SK-N-SH (cell line): Measurements from ENCODE around the gene MIOX. TPM values are rescaled to one million over a fixed set of nuclear protein-coding genes. Genes with fewer than 3 reads are reported as not detected.

Source experiments
- CTCF ChIA-PET: fragments of 300-600, 350-600 bp; formaldehyde crosslinking; extraction: SDS; loops from one replicate; lab custom pipeline; 2021; lab: Yijun Ruan, JAX
- POLR2A ChIA-PET: fragments of 350-600 bp; sonication (Branson Sonifier 250); formaldehyde crosslinking; extraction: SDS; loops from one replicate; lab custom pipeline; 2020; ENCODE audit warnings: antibody characterized with exemption, inconsistent platforms; lab: Yijun Ruan, JAX
- DNase-seq: peaks from one replicate; pipeline ENCODE4 v3.0.0; 2012
- H2AFZ ChIP-seq: fragments of 200-600 bp; sonication (generic); 2 replicates; pipeline ENCODE4 v1.8.1; 2016; ENCODE audit warnings: antibody characterized with exemption, mild to moderate bottlenecking, low read depth
- H3F3A ChIP-seq: fragments of 200-600 bp; sonication (generic); replicated peaks from 2 replicates; pipeline ENCODE3; 2016; ENCODE audit warnings: antibody characterized with exemption, mild to moderate bottlenecking; ENCODE audit not compliant: insufficient read depth
- H3K27ac ChIP-seq, 2 experiments: fragments of 200-500 bp in 1 of 2; fragments of 200-600 bp in 1 of 2; sonication (Bioruptor generic) in 1 of 2; sonication (generic), shearing (Covaris generic) in 1 of 2; 2 replicates each; pipeline versions ENCODE4 v1.5.1 to v1.6.1; 2014 to 2016; ENCODE audit warnings: low read depth in 2 of 2, inconsistent platforms in 1 of 2, low read length in 1 of 2, mild to moderate bottlenecking in 1 of 2, mixed read lengths in 1 of 2
- H3K27me3 ChIP-seq: fragments of 200-600 bp; sonication (generic), shearing (Covaris generic); 2 replicates; pipeline ENCODE4 v1.6.1; 2016; ENCODE audit warnings: mixed run types; ENCODE audit not compliant: insufficient read depth
- H3K36me3 ChIP-seq, 2 experiments: fragments of 200-500 bp in 1 of 2; fragments of 200-600 bp in 1 of 2; sonication (Bioruptor generic) in 1 of 2; sonication (generic) in 1 of 2; replicated peaks in 1 of 2; 2 replicates each; pipeline versions ENCODE3 to v1.5.1; 2014 to 2016; ENCODE audit warnings: low read length in 1 of 2, mild to moderate bottlenecking in 1 of 2; ENCODE audit not compliant: insufficient read depth in 2 of 2, control insufficient read depth in 1 of 2
- H3K4me1 ChIP-seq, 2 experiments: fragments of 200-500 bp in 1 of 2; fragments of 200-600 bp in 1 of 2; sonication (Bioruptor generic) in 1 of 2; sonication (generic), shearing (Covaris generic) in 1 of 2; 2 replicates each; pipeline versions ENCODE4 v1.5.1 to v1.6.1; 2014 to 2016; ENCODE audit warnings: low read depth in 1 of 2, low read length in 1 of 2, mixed run types in 1 of 2; ENCODE audit not compliant: insufficient read depth in 2 of 2, control insufficient read depth in 1 of 2
- H3K4me2 ChIP-seq: fragments of 200-600 bp; sonication (generic), shearing (Covaris generic); 2 replicates; pipeline ENCODE4 v1.6.1; 2017; ENCODE audit warnings: mixed run types
- H3K4me3 ChIP-seq, 2 experiments: fragments of 200-500 bp in 1 of 2; fragments of 200-600 bp in 1 of 2; sonication (Bioruptor generic) in 1 of 2; sonication (generic), shearing (Covaris generic) in 1 of 2; 2 replicates each; pipeline versions ENCODE4 v1.5.1 to v1.8.1; 2014 to 2016; ENCODE audit warnings: low read depth in 2 of 2, inconsistent platforms in 1 of 2, low read length in 1 of 2, mild to moderate bottlenecking in 1 of 2, mixed read lengths in 1 of 2, moderate library complexity in 1 of 2
- H3K79me2 ChIP-seq: fragments of 200-600 bp; sonication (generic); 2 replicates; pipeline ENCODE4 v1.8.1; 2017; ENCODE audit warnings: mild to moderate bottlenecking; ENCODE audit not compliant: insufficient read depth
- H3K9ac ChIP-seq: fragments of 200-600 bp; sonication (generic); 2 replicates; pipeline ENCODE4 v1.6.1; 2017; ENCODE audit warnings: mixed run types
- H3K9me2 ChIP-seq: fragments of 200-600 bp; sonication (generic); 2 replicates; pipeline ENCODE4 v1.6.1; 2017; ENCODE audit warnings: mixed run types
- H3K9me3 ChIP-seq: fragments of 200-600 bp; sonication (generic); 2 replicates; pipeline ENCODE4 v1.6.1; 2017; ENCODE audit warnings: mixed run types, mild to moderate bottlenecking, moderate library complexity
- H4K20me1 ChIP-seq: fragments of 200-600 bp; sonication (generic); 2 replicates; pipeline ENCODE4 v1.6.1; 2017; ENCODE audit warnings: mild to moderate bottlenecking, mixed run types; ENCODE audit not compliant: insufficient read depth
- FOSL2 ChIP-seq: IDR thresholded peaks from 2 replicates; pipeline ENCODE4 v1.4.0; 2012; ENCODE audit warnings: low read depth, mild to moderate bottlenecking, moderate library complexity, borderline replicate concordance
- JUND ChIP-seq: IDR thresholded peaks from 2 replicates; pipeline ENCODE4 v1.4.0; 2012
- MEF2A ChIP-seq: IDR thresholded peaks from 2 replicates; pipeline ENCODE4 v1.4.0; 2012; ENCODE audit warnings: low read depth, borderline replicate concordance
- NRF1 ChIP-seq: IDR thresholded peaks from 2 replicates; pipeline ENCODE4 v1.6.1; 2012; ENCODE audit warnings: low read depth, mild to moderate bottlenecking, low read length
- RFX5 ChIP-seq: IDR thresholded peaks from 2 replicates; pipeline ENCODE4 v1.6.1; 2012; ENCODE audit warnings: mild to moderate bottlenecking, improper control_type of control experiment, low read length
- SIN3A ChIP-seq: IDR thresholded peaks from 2 replicates; pipeline ENCODE4 v1.6.1; 2012; ENCODE audit warnings: low read depth, mild to moderate bottlenecking, low read length, moderate library complexity, borderline replicate concordance
- SMC3 ChIP-seq: IDR thresholded peaks from 2 replicates; pipeline ENCODE4 v1.6.1; 2012; ENCODE audit warnings: low read depth, low read length, improper control_type of control experiment
- WGBS: methylation state at CpG from one replicate; pipeline ENCODE4 v1.1.6; 2017; ENCODE audit warnings: low lambda C conversion rate; 5-methylcytosine and 5-hydroxymethylcytosine counted together
- polyA plus RNA-seq, 3 experiments: library from polyadenylated mRNA; depleted of rRNA; stranded (reverse); fragments of >200 nt; gene quantifications; 2 replicates each; pipeline ENCODE4 v1.2.3, GENCODE V29; 2012
- TF ChIP-seq, protein P1 (sequence below): IDR thresholded peaks from 2 replicates; pipeline ENCODE4 v1.4.0; 2012; ENCODE audit warnings: low read depth, borderline replicate concordance
- TF ChIP-seq, protein P2 (sequence below): IDR thresholded peaks from 2 replicates; pipeline ENCODE4 v1.6.1; 2012; ENCODE audit warnings: mild to moderate bottlenecking, low read depth, low read length, moderate library complexity

Gene MIOX
- polyA plus RNA-seq, 1 of the 3 experiments (the other 2 are of a cell fraction) = 0.05 TPM

DNA sequence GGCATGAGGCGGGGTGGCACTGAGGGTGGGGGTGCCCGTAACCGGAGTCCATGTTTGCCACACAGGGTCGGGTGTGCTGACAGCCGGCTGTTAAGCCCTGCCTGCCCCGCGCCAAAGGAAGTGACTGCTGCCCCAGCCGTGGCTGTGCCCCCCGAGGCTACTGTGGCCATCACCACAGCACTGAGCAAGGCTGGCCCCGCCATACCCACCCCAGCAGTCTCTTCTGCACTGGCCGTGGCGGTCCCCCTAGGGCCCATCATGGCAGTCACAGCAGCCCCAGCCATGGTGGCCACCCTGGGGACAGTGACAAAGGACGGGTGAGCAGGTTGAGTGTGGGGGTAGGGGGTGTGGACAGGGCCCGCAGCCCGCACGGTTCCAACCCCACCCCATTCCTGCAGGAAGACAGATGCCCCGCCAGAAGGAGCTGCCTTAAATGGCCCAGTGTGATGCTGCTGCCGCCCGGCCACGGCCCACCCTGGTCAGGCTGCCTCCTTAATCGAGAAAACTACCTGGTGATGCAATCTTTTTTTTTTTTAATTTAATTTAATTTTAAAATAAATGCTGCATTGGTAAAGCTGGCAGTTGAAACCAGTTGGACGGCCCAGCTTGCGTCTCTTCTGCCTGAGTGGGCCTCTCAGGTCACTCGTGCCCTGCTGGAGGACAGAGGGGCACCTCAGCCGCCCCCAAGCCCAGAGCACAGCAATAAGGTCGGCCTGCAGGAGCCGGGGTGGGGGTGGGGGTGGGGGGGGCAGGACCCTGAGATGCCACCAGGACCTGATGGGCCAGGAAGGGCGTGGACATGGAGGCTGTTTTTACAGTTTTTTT, 42.6 kb upstream of the MIOX start:
- CTCF ChIA-PET = interaction anchor here (0.6 to 2.5 kb wide), 4 partner anchors 9 to 41 kb away, joined by 3 to 7 read pairs (median 4); no protein-coding TSS in a partner anchor
- WGBS = 78% methylated on average over 12 of the region's 28 CpGs
- no peak overlapping the region for H2AFZ ChIP-seq
- H3K9ac ChIP-seq = no peak overlapping the region
- H3K27ac ChIP-seq = peak overlapping the region in 1 of 2 experiments; percentile 50; a peak in 1 of 4 replicates
- POLR2A ChIA-PET = no interaction called here
- peaks cover 9% of the 10 kb centered on the region for H3F3A ChIP-seq
- peak; percentile 63 for DNase-seq
- H3K4me2 ChIP-seq = no peak overlapping the region
- H3K9me3 ChIP-seq = no peaks in the 10 kb centered on the region
- no peaks in the 10 kb centered on the region for H3K9me2 ChIP-seq
- H3K36me3 ChIP-seq = peaks cover 4 to 54% of the 10 kb centered on the region in 2 experiments
- no peaks in the 10 kb centered on the region for H3K79me2 ChIP-seq
- H3K4me3 ChIP-seq = no peak overlapping the region
- TF ChIP-seq SMC3 (no peak), SIN3A (no peak), JUND (no peak), FOSL2 (no peak), RFX5 (no peak)
- TF ChIP-seq, protein P1, sequence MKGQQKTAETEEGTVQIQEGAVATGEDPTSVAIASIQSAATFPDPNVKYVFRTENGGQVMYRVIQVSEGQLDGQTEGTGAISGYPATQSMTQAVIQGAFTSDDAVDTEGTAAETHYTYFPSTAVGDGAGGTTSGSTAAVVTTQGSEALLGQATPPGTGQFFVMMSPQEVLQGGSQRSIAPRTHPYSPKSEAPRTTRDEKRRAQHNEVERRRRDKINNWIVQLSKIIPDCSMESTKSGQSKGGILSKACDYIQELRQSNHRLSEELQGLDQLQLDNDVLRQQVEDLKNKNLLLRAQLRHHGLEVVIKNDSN = no peak
- TF ChIP-seq, all 33 proteins: peak for 0
- H3K4me1 ChIP-seq = peaks cover 5 to 9% of the 10 kb centered on the region in 2 experiments; a peak in 1 of 4 replicates
- no peaks in the 10 kb centered on the region for H3K27me3 ChIP-seq
- peaks cover 10% of the 10 kb centered on the region; the same call in 1 of the 2 replicates for H4K20me1 ChIP-seq

DNA sequence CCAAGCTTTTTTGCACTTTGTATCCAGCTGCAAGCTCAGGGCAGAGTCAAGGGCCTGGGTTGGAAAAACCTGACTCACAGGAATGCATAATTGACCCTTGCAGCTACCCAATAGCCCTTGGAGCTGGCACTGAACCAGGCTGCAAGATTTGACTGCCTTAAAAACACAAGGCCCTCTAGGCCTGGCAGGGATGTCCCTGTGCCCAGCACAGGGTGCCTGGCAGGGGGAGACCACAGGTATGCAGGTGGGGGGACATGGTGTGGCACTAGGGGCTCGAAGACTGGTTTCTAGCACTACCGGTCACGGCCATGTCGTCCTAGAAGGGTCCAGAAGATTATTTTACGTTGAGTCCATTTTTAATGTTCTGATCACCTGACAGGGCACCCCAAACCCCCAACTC, 42.0 kb upstream of the MIOX start:
- H3K9me3 ChIP-seq = no peaks in the 10 kb centered on the region
- no peak overlapping the region for H3K4me2 ChIP-seq
- ChIA-PET POLR2A (no interaction called here), CTCF (interaction anchor here (0.7 to 2.5 kb wide), 4 partner anchors 12 to 176 kb away, joined by 3 to 7 read pairs (median 4); no protein-coding TSS in a partner anchor)
- H3K27me3 ChIP-seq = no peaks in the 10 kb centered on the region
- no peak overlapping the region for H3K27ac ChIP-seq
- no peak overlapping the region for H3K9ac ChIP-seq
- H3K79me2 ChIP-seq = no peaks in the 10 kb centered on the region
- H3K4me1 ChIP-seq = peaks cover 5 to 9% of the 10 kb centered on the region in 2 experiments; a peak in 1 of 4 replicates
- H3K4me3 ChIP-seq = no peak overlapping the region
- TF ChIP-seq, protein P2, sequence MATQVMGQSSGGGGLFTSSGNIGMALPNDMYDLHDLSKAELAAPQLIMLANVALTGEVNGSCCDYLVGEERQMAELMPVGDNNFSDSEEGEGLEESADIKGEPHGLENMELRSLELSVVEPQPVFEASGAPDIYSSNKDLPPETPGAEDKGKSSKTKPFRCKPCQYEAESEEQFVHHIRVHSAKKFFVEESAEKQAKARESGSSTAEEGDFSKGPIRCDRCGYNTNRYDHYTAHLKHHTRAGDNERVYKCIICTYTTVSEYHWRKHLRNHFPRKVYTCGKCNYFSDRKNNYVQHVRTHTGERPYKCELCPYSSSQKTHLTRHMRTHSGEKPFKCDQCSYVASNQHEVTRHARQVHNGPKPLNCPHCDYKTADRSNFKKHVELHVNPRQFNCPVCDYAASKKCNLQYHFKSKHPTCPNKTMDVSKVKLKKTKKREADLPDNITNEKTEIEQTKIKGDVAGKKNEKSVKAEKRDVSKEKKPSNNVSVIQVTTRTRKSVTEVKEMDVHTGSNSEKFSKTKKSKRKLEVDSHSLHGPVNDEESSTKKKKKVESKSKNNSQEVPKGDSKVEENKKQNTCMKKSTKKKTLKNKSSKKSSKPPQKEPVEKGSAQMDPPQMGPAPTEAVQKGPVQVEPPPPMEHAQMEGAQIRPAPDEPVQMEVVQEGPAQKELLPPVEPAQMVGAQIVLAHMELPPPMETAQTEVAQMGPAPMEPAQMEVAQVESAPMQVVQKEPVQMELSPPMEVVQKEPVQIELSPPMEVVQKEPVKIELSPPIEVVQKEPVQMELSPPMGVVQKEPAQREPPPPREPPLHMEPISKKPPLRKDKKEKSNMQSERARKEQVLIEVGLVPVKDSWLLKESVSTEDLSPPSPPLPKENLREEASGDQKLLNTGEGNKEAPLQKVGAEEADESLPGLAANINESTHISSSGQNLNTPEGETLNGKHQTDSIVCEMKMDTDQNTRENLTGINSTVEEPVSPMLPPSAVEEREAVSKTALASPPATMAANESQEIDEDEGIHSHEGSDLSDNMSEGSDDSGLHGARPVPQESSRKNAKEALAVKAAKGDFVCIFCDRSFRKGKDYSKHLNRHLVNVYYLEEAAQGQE = no peak
- TF ChIP-seq NRF1 (no peak), MEF2A (no peak)
- peaks cover 9% of the 10 kb centered on the region for H3F3A ChIP-seq
- peaks cover 4 to 47% of the 10 kb centered on the region in 2 experiments for H3K36me3 ChIP-seq
- 100% methylated on average over 5 of the region's 5 CpGs for WGBS
- H3K9me2 ChIP-seq = no peaks in the 10 kb centered on the region
- H2AFZ ChIP-seq = no peak overlapping the region
- peaks cover 10% of the 10 kb centered on the region; the same call in 1 of the 2 replicates for H4K20me1 ChIP-seq
- no peak for DNase-seq
